ENCODE data around the gene AQP2. TPM values are rescaled to one million over a fixed set of nuclear protein-coding genes. Genes with fewer than 3 reads are reported as not detected.

AQP2 gene
- polyA plus RNA-seq, 1 of the 3 experiments (the other 2 are of a cell fraction), result not detected

- H3F3A ChIP-seq (replicated peaks; ENCODE audit: insufficient read depth), result no peaks in the 10 kb centered on the region
- H3K79me2 ChIP-seq (ENCODE audit: insufficient read depth), result no peaks in the 10 kb centered on the region
- no peaks in the 10 kb centered on the region for H3K36me3 ChIP-seq (replicated peaks in 1 of 2; ENCODE audit: control insufficient read depth in 1 of 2, insufficient read depth in 2 of 2, low read length in 1 of 2)
- TF ChIP-seq SMC3 (IDR thresholded peaks at IDR 0.05; ENCODE audit: low read depth, low read length), result no peak
- TF ChIP-seq TCF12 (IDR thresholded peaks at IDR 0.05), result no peak
- no peak for TF ChIP-seq RFX5 (IDR thresholded peaks at IDR 0.05; ENCODE audit: low read length)
- DNase-seq, result no peak
- H2AFZ ChIP-seq (ENCODE audit: low read depth), result no peak overlapping the region
- no peaks in the 10 kb centered on the region for H3K9me3 ChIP-seq
- ChIA-PET CTCF (interaction anchor here (0.9 to 12.0 kb wide), 7 partner anchors 10 to 65 kb away, joined by 3 to 90 read pairs (median 6); no protein-coding TSS in a partner anchor), POLR2A (no interaction called here)
- H3K27me3 ChIP-seq (ENCODE audit: insufficient read depth), result no peaks in the 10 kb centered on the region
- no peak overlapping the region for H3K4me3 ChIP-seq (ENCODE audit: low read depth in 2 of 2, low read length in 1 of 2)
- H3K9me2 ChIP-seq, result no peaks in the 10 kb centered on the region
- H3K9ac ChIP-seq, result no peak overlapping the region
- no peaks in the 10 kb centered on the region for H4K20me1 ChIP-seq (ENCODE audit: insufficient read depth)
- no peak overlapping the region for H3K27ac ChIP-seq (ENCODE audit: low read depth in 2 of 2, low read length in 1 of 2)
- H3K4me1 ChIP-seq (ENCODE audit: control insufficient read depth in 1 of 2, insufficient read depth in 2 of 2, low read depth in 1 of 2, low read length in 1 of 2), result peaks cover 0 to 5% of the 10 kb centered on the region in 2 experiments; a peak in 1 of 4 replicates
- WGBS (ENCODE audit: low lambda C conversion rate), result 78% methylated on average over 7 of the region's 7 CpGs
- H3K4me2 ChIP-seq, result no peak overlapping the region
These were observed 18.5 kb upstream of the AQP2 start for GRCh38 chr12:49932023-49932422.

DNA sequence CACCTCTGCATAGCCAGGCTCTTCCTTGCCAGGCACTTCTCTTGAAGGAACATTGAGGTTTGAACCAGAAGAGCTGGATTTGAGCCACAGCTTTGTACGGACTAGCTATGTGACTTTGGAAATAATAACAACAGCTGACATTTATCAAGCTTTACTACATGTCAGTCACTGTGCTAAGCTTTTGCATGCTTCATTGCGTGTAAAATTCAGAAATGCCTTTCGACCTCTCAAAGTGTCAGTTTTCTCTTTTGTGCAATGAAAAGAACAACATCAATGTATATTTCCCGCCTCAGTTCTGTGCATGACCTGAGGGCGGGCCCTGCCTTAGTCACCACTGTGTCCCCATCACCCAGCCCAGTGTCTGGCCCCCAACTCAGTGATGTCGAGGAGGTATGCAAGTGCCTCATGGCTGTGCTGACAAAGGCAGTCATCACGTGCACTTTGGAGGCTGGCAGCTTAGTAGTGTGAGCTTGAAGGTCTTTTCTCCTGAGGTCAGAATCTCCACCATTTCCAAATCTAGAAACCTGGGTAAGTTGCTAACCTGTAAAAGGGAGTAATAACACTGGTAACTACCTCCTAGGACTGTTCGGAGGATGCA lies 17.9 kb upstream of the AQP2 start:
- H3K36me3 ChIP-seq (replicated peaks in 1 of 2; ENCODE audit: control insufficient read depth in 1 of 2, insufficient read depth in 2 of 2, low read length in 1 of 2), result no peaks in the 10 kb centered on the region
- no peak overlapping the region for H3K4me2 ChIP-seq
- TF ChIP-seq GABPA (IDR thresholded peaks at IDR 0.05; ENCODE audit: low read depth) (no peak), MEF2A (IDR thresholded peaks at IDR 0.05; ENCODE audit: borderline replicate concordance, low read depth) (no peak), YY1 (IDR thresholded peaks at IDR 0.05; ENCODE audit: low read depth) (no peak), NRF1 (IDR thresholded peaks at IDR 0.05; ENCODE audit: low read depth, low read length) (no peak)
- TF ChIP-seq, protein P1, sequence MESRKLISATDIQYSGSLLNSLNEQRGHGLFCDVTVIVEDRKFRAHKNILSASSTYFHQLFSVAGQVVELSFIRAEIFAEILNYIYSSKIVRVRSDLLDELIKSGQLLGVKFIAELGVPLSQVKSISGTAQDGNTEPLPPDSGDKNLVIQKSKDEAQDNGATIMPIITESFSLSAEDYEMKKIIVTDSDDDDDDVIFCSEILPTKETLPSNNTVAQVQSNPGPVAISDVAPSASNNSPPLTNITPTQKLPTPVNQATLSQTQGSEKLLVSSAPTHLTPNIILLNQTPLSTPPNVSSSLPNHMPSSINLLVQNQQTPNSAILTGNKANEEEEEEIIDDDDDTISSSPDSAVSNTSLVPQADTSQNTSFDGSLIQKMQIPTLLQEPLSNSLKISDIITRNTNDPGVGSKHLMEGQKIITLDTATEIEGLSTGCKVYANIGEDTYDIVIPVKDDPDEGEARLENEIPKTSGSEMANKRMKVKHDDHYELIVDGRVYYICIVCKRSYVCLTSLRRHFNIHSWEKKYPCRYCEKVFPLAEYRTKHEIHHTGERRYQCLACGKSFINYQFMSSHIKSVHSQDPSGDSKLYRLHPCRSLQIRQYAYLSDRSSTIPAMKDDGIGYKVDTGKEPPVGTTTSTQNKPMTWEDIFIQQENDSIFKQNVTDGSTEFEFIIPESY (IDR thresholded peaks at IDR 0.05; ENCODE audit: borderline replicate concordance, low read depth), result no peak
- H3K4me1 ChIP-seq (ENCODE audit: control insufficient read depth in 1 of 2, insufficient read depth in 2 of 2, low read depth in 1 of 2, low read length in 1 of 2), result peaks cover 0 to 5% of the 10 kb centered on the region in 2 experiments; a peak in 2 of 4 replicates
- H3K27me3 ChIP-seq (ENCODE audit: insufficient read depth), result no peaks in the 10 kb centered on the region
- POLR2A ChIA-PET, result no interaction called here
- no peaks in the 10 kb centered on the region for H3K9me3 ChIP-seq
- no peaks in the 10 kb centered on the region for H3K79me2 ChIP-seq (ENCODE audit: insufficient read depth)
- H2AFZ ChIP-seq (ENCODE audit: low read depth), result no peak overlapping the region
- no peak overlapping the region for H3K27ac ChIP-seq (ENCODE audit: low read depth in 2 of 2, low read length in 1 of 2)
- no peak overlapping the region for H3K9ac ChIP-seq
- CTCF ChIA-PET, result interaction anchor here (0.9 to 12.0 kb wide), 7 partner anchors 9 to 65 kb away, joined by 3 to 90 read pairs (median 6); no protein-coding TSS in a partner anchor
- H4K20me1 ChIP-seq (ENCODE audit: insufficient read depth), result no peaks in the 10 kb centered on the region
- H3F3A ChIP-seq (replicated peaks; ENCODE audit: insufficient read depth), result no peaks in the 10 kb centered on the region
- H3K9me2 ChIP-seq, result no peaks in the 10 kb centered on the region
- 98% methylated on average over 8 of the region's 8 CpGs for WGBS (ENCODE audit: low lambda C conversion rate)
- DNase-seq, result no peak
- H3K4me3 ChIP-seq (ENCODE audit: low read depth in 2 of 2, low read length in 1 of 2), result no peak overlapping the region

GRCh38 chr12:49933796-49934195 lies 16.7 kb upstream of the AQP2 start:
- no peaks in the 10 kb centered on the region for H3F3A ChIP-seq (replicated peaks; ENCODE audit: insufficient read depth)
- no peak overlapping the region for H3K4me2 ChIP-seq
- POLR2A ChIA-PET, result no interaction called here
- no peaks in the 10 kb centered on the region for H3K36me3 ChIP-seq (replicated peaks in 1 of 2; ENCODE audit: control insufficient read depth in 1 of 2, insufficient read depth in 2 of 2, low read length in 1 of 2)
- no peak overlapping the region for H2AFZ ChIP-seq (ENCODE audit: low read depth)
- H3K9me3 ChIP-seq, result no peaks in the 10 kb centered on the region
- no peak overlapping the region for H3K4me3 ChIP-seq (ENCODE audit: low read depth in 2 of 2, low read length in 1 of 2)
- no peaks in the 10 kb centered on the region for H3K27me3 ChIP-seq (ENCODE audit: insufficient read depth)
- peaks cover 3 to 5% of the 10 kb centered on the region in 2 experiments; a peak in 2 of 4 replicates for H3K4me1 ChIP-seq (ENCODE audit: control insufficient read depth in 1 of 2, insufficient read depth in 2 of 2, low read depth in 1 of 2, low read length in 1 of 2)
- WGBS (ENCODE audit: low lambda C conversion rate), result 83% methylated on average over 5 of the region's 5 CpGs
- no peak for DNase-seq
- no peak overlapping the region for H3K9ac ChIP-seq
- TF ChIP-seq FOXJ3 (CRISPR knock-in tag; IDR thresholded peaks at IDR 0.05) (no peak), MEF2A (IDR thresholded peaks at IDR 0.05; ENCODE audit: borderline replicate concordance, low read depth) (no peak)
- no peaks in the 10 kb centered on the region for H4K20me1 ChIP-seq (ENCODE audit: insufficient read depth)
- H3K27ac ChIP-seq (ENCODE audit: low read depth in 2 of 2, low read length in 1 of 2), result no peak overlapping the region
- H3K9me2 ChIP-seq, result no peaks in the 10 kb centered on the region
- no peaks in the 10 kb centered on the region for H3K79me2 ChIP-seq (ENCODE audit: insufficient read depth)
- CTCF ChIA-PET, result interaction anchor here (1.0 to 12.0 kb wide), 3 partner anchors 13 to 35 kb away, joined by 3 to 90 read pairs (median 18); no protein-coding TSS in a partner anchor

All from SK-N-SH (cell line).